ENCODE results near the gene TASL.

DNA sequence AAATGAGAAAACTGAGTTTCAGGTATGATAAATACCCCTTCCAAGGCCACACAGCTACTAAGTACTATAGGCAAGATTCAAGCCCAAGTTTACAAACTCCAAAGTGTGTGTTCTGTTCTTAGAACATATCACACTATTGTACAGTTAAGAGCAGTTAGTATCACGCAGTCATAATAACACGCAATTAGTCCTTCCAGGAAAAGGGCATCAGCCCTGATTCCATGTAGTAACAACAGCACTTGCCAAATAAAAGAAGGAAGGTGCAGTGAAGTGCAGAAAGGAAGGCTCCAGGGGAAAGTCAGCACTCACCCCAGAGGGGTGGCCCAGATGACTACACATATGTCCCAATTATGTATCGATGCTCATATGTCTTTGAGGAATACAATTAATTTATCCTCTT, 4.4 kb downstream of the TASL start:
- TF ChIP-seq ZNF548 (tag by site-specific recombination; IDR thresholded peaks at IDR 0.05) (no peak), ZNF138 (tag by site-specific recombination; IDR thresholded peaks at IDR 0.05; ENCODE audit: borderline replicate concordance) (no peak)

All from HEK293 (cell line).